HG02884 (cell line): ENCODE data around the gene VIL1.

Experiments
- ATAC-seq: cut with Tn5 transposase; IDR thresholded peaks from one replicate; pipeline ENCODE4 v1.9.1; 2021; ENCODE audit warnings: mild to moderate bottlenecking, moderate library complexity; ENCODE audit not compliant: unreplicated experiment

The VIL1 gene

DNA sequence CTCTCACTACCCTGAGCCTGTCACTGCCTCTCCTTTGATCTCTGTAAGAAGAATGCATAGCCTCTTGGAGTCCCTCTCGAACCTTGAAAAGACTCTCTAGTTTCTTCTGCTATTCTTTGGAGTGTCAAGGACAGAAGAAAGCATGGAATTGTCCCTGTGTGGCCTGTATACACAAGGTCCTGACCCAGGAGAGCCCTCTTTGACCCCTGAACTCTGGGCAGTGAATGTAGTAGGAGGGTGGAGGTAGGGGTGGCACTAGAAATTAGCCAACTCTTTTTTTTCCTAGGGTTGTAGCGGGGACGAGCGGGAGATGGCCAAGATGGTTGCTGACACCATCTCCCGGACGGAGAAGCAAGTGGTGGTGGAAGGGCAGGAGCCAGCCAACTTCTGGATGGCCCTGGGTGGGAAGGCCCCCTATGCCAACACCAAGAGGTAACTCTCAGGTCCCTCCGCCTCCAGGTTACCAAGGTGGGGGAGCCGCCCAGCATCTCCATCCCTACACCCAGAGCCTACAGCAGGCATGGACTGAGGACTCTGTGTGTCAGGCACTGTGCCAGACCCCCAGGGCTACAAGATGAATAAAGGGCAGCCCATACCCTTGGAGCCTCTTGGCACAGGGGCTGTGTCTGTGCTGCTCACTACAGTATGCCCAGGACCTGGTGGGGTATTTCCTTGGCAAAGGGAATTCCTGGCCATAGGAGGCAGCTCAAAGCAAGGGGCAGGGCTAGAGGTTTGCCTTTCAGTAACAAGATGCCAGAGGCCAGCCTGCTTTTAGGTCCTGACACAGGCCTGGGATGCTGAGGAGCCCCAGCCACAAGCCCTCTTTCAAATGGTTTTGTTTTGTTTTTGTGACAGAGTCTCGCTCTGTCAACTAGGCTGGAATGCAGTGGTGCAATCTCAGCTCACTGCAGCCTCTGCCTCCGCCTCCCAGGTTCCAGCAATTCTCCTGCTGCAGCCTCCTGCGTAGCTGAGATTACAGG is 16.4 kb downstream of the VIL1 start:
- no peak for ATAC-seq

DNA sequence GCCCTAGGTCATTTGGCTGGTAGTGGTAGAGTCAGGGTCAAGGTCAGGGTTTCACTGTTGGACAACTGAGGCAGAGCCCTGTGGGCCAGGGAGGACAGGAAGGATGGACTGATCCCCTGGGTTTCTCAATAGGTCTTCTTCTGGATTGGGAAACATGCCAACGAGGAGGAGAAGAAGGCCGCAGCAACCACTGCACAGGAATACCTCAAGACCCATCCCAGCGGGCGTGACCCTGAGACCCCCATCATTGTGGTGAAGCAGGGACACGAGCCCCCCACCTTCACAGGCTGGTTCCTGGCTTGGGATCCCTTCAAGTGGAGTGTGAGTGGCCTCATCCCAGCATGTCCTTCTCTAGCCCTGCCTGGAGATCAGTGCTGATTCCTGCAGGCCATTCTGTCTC is 18.1 kb downstream of the VIL1 start:
- no peak for ATAC-seq

DNA sequence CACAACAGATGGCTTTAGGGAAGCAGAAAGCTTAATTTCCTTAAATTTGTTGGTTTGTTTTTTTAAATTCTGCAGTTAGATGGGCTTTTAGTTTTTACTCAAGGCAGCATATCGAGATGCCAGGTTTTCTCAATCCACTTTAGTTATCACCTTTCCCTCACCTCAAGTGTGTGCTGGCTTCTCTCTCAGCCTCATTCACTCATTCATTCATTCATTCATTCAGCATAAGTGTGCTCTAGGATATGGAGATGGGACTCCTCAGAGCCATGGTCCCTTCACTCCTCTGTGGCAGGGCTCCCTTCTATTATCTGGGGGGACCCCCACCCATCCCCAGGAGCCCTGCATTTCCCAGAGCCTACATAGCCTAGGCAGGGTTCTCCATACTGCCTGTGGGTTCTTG is 19.0 kb downstream of the VIL1 start:
- ATAC-seq = no peak

DNA sequence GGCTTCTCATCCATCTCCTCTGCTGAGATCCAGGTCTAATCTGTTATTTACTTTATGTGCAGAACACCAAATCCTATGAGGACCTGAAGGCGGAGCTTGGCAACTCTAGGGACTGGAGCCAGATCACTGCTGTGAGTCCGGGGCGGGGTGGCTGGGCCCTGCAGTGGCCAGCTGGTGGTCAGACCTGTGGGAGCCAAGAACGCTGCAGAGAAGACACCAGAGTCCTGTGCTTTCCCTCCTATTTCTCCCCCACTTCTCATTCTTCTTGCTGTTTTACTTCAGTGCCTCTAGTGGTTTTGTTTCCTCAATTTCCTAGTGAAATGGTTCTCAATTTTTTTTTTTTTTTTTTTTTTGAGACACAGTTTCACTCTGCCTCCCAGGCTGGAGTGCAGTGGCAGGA is 19.7 kb downstream of the VIL1 start:
- ATAC-seq = no peak

GRCh38 chr2:218444692-218445357 is 25.9 kb downstream of the VIL1 start:
- no peak for ATAC-seq

DNA sequence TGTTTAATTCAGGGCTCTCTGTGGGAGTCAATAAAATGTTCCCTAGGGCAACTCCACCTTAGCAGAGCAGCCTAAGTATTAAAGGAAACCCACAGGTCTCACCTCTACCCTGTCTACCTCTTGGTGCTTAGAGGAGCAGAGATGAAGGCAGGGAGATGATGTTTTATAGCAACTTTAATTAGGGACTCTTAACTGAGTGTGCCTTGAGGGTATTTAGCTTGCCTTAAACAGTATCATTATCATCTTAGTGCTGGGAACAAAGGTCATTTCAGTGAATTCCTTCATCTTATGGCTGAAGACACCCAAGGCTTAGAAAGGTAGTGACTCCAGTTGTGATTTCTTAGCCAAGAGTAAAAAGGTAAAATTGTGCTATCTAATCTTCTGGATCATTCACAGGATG is 26.7 kb downstream of the VIL1 start:
- no peak for ATAC-seq

GRCh38 chr2:218446547-218446946 is 27.6 kb downstream of the VIL1 start:
- ATAC-seq = no peak

DNA sequence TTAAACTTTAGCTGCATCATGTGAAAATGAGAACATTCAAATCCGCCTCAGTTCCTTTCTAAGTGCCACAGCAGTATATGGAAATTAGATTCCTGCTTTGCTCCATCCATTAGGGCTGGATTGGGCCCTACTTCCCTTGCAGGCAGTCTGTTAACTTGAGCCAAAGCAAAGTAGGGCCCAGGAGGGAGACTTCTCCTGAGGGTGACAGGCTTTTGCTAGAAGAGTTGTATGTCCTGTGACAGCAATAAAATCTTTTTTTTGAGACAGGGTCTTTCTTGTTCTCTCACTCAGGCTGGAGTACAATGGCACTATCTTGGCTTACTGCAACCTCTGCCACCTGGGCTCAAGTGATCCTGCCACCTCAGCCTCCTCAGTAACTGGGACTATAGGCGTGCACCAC is 28.1 kb downstream of the VIL1 start:
- ATAC-seq = no peak

DNA sequence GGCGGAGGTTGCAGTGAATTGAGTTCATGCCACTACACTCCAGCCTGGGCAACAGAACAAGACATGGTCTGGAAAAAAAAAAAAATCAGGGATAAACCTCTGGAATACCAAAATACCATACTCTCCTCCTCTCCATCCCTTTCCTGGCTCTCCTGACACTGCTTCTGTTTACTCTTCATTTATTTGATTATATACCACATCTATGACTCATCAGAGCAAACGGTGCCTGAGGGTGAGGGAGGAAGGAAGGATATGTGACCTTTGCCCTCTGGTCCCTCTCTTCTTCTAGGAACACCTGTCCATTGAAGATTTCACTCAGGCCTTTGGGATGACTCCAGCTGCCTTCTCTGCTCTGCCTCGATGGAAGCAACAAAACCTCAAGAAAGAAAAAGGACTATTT is 30.0 kb downstream of the VIL1 start:
- ATAC-seq = no peak

DNA sequence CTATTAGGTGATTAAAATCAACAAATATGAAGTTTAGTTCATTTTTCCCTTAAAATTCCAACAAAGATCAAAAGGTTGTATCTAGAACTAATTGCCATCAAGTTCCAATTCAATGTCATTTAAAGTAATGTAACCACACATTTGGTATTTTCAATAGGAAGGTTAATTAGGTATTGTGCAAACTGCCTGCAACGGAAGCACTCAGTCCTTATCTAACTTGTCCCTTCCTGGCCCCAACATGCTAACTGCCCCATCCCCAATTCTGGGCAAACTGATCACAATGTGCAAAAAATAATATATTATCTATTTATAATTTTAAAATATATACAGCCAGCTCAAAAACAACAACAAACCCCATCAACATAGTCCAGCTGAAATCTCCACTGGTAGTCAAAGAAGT is 33.2 kb downstream of the VIL1 start:
- ATAC-seq = no peak

GRCh38 chr2:218456849-218457248 is 37.9 kb downstream of the VIL1 start:
- ATAC-seq = no peak

GRCh38 chr2:218458598-218458997 is 39.7 kb downstream of the VIL1 start:
- no peak for ATAC-seq

- no peak for ATAC-seq
Measured at GRCh38 chr2:218465987-218466633, 47.2 kb downstream of the VIL1 start.

DNA sequence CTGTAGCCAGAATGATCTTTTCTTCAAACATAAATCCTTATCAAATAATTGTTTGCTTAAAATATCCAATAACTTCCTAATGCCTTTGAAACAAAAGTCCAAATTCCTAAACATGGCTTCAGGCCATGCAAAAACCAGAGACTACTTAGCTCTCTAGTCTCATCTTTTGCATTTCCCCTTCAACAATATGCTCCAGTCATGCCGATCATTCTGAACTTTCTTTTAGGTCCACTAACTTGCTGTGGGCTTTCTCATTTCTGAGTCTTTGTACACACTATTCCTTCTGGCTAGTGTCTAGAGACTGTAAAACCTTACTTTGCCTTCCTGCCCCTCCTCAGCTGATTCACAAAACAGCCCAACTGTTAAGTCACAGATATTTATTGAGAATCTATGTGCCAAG is 51.5 kb downstream of the VIL1 start:
- no peak for ATAC-seq

DNA sequence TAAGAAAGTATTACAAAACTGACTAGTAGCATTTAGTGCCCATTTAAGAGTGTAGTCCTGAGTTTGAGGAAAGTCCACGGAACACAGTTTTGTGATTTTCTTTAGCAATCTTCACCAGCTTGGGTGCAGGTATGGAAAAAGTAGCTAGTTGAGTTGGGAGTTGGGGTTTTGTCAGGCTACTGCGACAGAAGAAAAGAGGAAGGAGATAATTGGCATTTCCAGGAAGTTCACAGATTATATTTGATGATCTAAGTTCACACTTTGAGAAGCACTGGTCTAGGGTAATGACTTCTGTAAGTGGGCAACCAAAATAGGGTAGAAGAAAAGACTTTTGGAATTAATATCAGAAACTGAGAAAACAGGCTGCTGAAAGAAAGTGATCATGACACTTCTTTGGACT is 52.1 kb downstream of the VIL1 start:
- ATAC-seq = no peak

GRCh38 chr2:218471982-218472381 is 53.1 kb downstream of the VIL1 start:
- ATAC-seq = no peak

GRCh38 chr2:218472988-218473387 is 54.1 kb downstream of the VIL1 start:
- no peak for ATAC-seq

DNA sequence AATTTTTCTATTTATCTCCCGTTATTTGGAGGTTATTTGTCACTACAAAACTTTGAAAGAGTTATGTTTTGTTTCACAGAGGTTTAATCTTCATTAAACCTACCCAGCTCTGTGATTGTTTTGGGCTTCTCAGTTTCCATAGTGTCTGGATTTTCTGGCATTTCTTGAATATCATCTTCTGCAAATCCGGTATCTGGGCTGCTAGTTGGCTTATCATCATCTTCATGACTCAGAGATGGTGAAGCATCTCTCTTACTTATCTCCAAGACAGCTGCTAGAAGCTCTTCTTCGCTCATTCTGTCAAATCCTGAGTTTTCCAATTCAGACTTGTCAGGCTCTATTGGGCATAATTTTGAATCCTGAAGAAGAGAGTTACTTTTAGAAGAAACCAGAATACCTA is 55.6 kb downstream of the VIL1 start:
- no peak for ATAC-seq

DNA sequence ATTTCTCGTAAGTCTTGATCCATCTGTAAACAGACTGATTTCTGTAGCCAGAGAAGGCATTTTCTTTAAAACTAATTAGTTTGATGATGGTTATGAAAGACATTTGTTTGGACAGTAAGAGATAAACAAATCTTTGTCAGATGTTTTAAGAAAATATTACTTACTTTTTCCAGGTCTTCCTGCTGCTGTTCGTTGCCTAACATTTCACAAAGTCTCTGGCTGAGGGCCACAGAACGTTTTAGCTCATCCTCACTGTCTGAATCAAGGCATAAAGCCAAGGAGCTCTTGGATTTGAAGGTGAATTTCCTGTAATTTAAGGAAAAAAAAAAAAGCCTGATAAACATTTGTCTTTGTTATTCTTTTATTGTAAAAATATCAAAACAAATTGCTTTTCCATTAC is 57.8 kb downstream of the VIL1 start:
- no peak for ATAC-seq

GRCh38 chr2:218477247-218477646 is 58.3 kb downstream of the VIL1 start:
- no peak for ATAC-seq

DNA sequence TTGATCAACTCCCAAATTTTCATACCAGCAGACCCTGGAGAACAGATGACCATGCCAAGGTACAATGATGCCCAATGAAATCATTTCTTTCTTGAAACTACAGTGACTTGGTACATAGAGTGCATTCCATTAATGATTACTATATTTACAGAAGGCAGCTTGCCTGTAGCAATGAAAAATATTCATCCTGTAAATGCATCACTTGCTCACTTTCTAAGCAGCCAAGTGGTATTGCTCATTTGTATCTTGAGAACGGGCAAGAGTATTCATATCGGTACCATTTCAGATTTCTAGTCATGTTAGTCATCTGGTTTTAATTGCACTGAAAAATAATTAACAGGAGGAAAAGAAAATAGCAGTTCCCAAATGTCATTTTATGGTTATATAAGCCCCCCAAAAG is 59.6 kb downstream of the VIL1 start:
- no peak for ATAC-seq

DNA sequence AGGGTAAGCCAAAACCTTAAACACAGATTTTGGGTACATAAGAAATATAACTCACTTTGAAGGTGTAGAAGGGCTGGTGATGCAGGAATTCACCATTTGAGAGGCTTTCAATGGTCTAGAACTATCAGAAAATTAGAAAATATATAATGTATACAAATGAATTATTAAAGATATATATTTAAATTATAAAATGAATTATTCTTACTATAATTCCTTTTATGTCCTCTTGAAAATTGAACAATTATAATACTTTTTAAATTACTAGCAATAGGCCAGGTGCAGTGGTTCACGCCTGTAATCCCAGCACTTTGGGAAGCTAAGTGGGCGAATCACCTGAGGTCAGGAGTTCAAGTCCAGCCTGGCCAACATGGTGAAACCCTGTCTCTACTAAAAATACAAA is 60.7 kb downstream of the VIL1 start:
- ATAC-seq = no peak
